Measurements from ENCODE around the gene SEC22B.
"Not testable (repeated sequence)": the region's sequence is repeated elsewhere in the genome, so short reads cannot be mapped to it uniquely, and the experiment has no call there.

- TF ChIP-seq POLR2A (IDR thresholded peaks at IDR 0.05; ENCODE audit: low read depth, low read length); POLR2AphosphoS5 (IDR thresholded peaks at IDR 0.05; ENCODE audit: low read depth, low read length); PAX5 (IDR thresholded peaks at IDR 0.05; ENCODE audit: insufficient read depth, low read length, severe bottlenecking); POU2F2 (IDR thresholded peaks at IDR 0.05; ENCODE audit: low read depth, low read length); TAF1 (IDR thresholded peaks at IDR 0.05; ENCODE audit: low read depth, low read length); SPI1 (IDR thresholded peaks at IDR 0.05; ENCODE audit: low read depth, low read length): not testable (repeated sequence)
Observed at GRCh38 chr1:120164761-120165160, 11.6 kb downstream of the SEC22B start.

All from GM12891 (cell line).